Adrenal gland (tissue), 5 donors: ENCODE measurements around the gene PRKCB.

Source experiments
- POLR2A ChIP-seq, 2 donors: fragments of 450-650 bp; IDR thresholded peaks; one replicate each; pipeline ENCODE4 v1.6.1; 2017; ENCODE audit warnings: antibody characterized with exemption in 2 of 2, mild to moderate bottlenecking in 2 of 2, moderate library complexity in 1 of 2
- TF ChIP-seq, protein P1 (sequence below), 6 experiments: fragments of 450-650 bp in 4 of 6; fragments of 200-600 bp in 2 of 6; sonication (generic) in 1 of 6; IDR thresholded peaks; 1 replicate in 5 of 6; 2 replicates in 1 of 6; pipeline versions ENCODE4 v1.5.1 to v1.8.0; 2016 to 2021; ENCODE audit warnings: antibody characterized with exemption in 6 of 6, mild to moderate bottlenecking in 2 of 6, moderate library complexity in 1 of 6
- donor health status: DM: no; HTN: no; CAD: no.

- TF ChIP-seq, protein P1, sequence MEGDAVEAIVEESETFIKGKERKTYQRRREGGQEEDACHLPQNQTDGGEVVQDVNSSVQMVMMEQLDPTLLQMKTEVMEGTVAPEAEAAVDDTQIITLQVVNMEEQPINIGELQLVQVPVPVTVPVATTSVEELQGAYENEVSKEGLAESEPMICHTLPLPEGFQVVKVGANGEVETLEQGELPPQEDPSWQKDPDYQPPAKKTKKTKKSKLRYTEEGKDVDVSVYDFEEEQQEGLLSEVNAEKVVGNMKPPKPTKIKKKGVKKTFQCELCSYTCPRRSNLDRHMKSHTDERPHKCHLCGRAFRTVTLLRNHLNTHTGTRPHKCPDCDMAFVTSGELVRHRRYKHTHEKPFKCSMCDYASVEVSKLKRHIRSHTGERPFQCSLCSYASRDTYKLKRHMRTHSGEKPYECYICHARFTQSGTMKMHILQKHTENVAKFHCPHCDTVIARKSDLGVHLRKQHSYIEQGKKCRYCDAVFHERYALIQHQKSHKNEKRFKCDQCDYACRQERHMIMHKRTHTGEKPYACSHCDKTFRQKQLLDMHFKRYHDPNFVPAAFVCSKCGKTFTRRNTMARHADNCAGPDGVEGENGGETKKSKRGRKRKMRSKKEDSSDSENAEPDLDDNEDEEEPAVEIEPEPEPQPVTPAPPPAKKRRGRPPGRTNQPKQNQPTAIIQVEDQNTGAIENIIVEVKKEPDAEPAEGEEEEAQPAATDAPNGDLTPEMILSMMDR (IDR thresholded peaks at IDR 0.05) = no peak
- no peak for TF ChIP-seq POLR2A (IDR thresholded peaks at IDR 0.05)
Observed at GRCh38 chr16:24051125-24051524, 215.3 kb downstream of the PRKCB start.
